Urinary bladder (tissue), 4 donors: ENCODE data around the gene MARCHF10. TPM values are rescaled to one million over a fixed set of nuclear protein-coding genes. Genes with fewer than 3 reads are reported as not detected.
A peak's percentile ranks its signal among the peaks of the same experiment; 100 is the strongest.
"Not testable (repeated sequence)": the region's sequence is repeated elsewhere in the genome, so short reads cannot be mapped to it uniquely, and the experiment has no call there.

Experiments
- DNase-seq: peaks from one replicate; pipeline ENCODE4 v3.0.0-alpha.2; 2015; ENCODE audit errors: extremely low spot score
- H3K27ac ChIP-seq: one replicate; pipeline ENCODE4 v1.5.1; 2013; ENCODE audit warnings: low read depth, mild to moderate bottlenecking, moderate library complexity
- H3K36me3 ChIP-seq: one replicate; pipeline ENCODE4 v1.6.1; 2013; ENCODE audit warnings: mild to moderate bottlenecking, moderate library complexity; ENCODE audit not compliant: insufficient read depth
- H3K4me1 ChIP-seq: one replicate; pipeline ENCODE4 v1.6.1; 2013; ENCODE audit warnings: mild to moderate bottlenecking, moderate library complexity; ENCODE audit not compliant: insufficient read depth
- H3K4me3 ChIP-seq: one replicate; pipeline ENCODE4 v1.5.1; 2013; ENCODE audit warnings: low read depth, low read length
- WGBS: extraction: QIAGEN DNeasy Blood & Tissue Kit; methylation state at CpG from one replicate; pipeline ENCODE4 v1.1.7; 2013; 5-methylcytosine and 5-hydroxymethylcytosine counted together
- polyA plus RNA-seq: library from polyadenylated mRNA; stranded (reverse); fragments of 200-250 nt; gene quantifications from one replicate; pipeline ENCODE4 v1.2.3, GENCODE V29; 2013
- total RNA-seq: library from RNA; depleted of rRNA; stranded (reverse); fragments of >200 nt; gene quantifications from one replicate; pipeline ENCODE4 v1.2.3, GENCODE V29; 2014
- donor health status: healthy with polysubstance abuse.
- donor health status: healthy.

Gene MARCHF10
- total and polyA plus RNA-seq, 2 donors, result 0.08 to 0.42 TPM

DNA sequence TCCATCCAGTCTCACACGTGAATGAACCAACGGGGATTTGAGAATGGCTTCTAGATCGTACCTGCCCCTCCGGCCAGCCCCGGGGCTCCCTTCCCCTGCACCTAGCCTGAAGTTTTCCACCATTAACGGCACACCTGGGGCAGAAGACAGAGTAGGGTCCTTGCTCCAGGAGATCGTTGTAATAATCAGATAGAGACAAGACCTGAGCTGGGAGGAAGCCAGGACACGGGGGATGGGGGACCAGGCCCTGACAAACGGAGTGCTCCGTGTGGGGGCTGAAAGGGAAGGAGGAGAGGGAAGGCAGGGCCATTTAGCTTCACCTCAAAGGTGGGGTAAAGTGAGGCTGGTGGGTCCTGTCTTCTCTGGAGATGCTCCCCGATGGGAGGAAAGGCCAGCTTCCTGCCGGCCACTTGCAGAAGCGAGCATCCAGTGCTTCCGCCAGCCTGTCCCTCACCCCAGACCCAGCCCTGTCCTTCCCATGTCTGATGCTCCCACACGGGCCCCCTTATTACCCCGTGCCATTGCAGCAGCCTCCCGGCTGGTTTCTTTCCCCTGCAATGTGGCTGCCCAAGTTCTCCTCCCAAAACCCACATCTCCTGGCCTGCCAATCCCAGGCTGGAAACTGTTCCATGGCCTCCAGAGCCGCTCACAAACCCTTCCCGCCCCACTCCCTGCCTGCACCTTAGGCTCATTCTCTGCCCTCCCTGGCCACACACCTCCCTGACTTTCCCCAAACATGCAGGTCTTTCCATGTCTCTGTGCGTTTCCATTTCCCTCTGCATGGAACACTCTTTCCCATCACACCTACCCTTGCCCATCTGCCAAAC, 101.3 kb downstream of the MARCHF10 start:
- no peaks in the 10 kb centered on the region for H3K36me3 ChIP-seq
- 88% methylated on average over 20 of the region's 20 CpGs for WGBS
- H3K4me1 ChIP-seq, result no peaks in the 10 kb centered on the region
- no peak overlapping the region for H3K4me3 ChIP-seq
- H3K27ac ChIP-seq, result no peak overlapping the region
- no peak for DNase-seq

DNA sequence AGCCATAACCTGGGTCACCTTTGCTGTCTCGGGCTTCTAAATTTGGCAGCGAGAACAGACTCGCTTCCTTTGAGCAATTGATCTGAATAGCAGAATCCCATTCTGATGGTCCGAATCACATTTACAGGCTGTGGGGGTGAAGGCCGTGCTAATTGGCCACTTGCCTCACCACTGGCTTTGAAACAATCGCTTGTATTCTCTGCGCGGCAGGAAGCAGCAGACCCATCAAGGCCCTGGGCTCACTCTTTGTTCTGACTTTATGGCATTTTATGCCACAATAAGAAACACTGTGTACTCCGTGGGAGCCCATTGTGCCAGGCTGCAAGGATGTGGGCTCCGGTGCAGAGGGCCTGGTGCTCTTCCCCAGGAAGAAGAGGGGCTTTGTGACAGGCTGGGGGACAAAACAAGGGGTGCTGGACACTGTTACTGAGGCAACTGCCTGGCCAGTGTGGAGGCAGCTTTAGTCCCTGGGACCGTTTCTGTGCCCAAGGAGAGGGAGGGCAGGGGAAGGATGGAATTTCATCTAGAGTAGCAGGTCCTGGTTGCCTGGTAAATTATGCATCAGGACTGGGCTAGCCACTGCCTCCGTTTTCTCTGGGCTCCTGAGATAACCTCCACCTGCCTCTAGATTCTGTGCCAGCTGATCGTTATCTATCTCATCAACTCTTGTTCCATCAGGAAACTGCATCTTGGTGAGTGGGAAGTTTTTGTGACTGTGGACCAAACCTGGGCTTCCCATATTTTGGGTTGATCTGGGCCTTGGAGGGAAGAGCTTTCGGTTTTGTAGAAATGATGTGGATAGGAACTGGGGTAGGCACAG, 102.1 kb downstream of the MARCHF10 start:
- 73% methylated on average over 14 of the region's 14 CpGs for WGBS
- Histone ChIP-seq H3K4me1 (no peaks in the 10 kb centered on the region), H3K4me3 (no peak overlapping the region), H3K27ac (no peak overlapping the region), H3K36me3 (no peaks in the 10 kb centered on the region)
- DNase-seq, result no peak

DNA sequence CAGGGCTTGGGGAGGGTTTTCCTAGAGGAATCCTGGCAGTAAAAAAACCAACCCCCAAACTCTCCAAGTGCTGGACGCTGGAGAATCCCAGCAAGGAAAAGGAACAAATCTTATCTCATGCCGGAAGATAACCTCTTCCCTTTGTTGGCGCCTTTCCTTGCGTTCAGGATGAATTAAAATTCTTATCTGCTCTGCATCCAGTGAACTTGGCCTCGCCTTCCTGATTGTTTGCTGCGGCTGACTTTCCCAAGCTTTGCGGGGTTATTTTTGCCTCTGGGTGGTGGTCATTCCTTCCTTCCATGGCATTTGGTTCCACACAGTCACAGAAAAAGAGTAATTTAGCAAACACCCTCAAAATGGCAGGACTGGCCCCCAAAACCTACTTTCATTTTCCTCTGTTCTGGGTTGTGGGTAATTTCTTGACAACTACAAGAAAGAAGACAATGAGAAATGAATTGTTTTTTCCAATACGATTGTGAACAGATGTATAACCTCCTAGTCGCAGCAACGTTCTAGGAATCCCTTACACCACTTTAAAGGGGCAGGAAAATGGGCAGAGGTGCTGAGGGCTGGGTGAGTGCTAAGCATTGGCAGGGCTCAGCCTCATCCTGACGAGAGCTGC, 102.8 kb downstream of the MARCHF10 start:
- DNase-seq, result no peak
- 56% methylated on average over 11 of the region's 11 CpGs for WGBS
- H3K4me1 ChIP-seq, result no peaks in the 10 kb centered on the region
- H3K36me3 ChIP-seq, result no peaks in the 10 kb centered on the region
- no peak overlapping the region for H3K4me3 ChIP-seq
- H3K27ac ChIP-seq, result no peak overlapping the region

DNA sequence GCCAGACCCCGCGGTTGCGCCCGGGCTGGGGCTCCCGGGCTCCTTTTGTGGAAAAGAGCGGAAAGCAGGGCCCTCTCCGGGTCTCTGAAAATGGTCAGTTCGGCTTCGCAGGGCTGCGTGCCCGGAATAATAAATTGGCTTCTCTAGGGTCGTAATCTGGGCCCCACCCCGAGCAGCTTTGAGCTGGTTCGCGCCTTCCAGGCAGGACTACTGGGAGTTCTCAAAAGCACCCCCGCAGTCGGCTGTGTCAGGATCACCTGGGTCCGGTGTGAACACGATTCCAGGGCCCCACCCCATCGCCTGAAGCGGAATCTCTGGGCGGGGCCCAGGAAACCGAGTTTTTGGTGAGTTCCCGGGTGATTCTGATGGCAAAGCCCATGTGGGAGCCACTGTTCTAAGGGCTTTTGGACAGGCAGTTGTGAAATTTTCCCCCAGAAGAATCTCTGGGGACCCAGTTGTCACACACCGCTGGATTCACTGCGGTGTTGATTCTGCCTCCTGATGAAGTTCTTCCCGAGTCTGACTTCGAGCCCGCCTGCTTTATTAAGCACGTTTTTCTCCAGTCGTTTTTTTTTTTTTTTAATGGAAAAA, 103.6 kb downstream of the MARCHF10 start:
- Histone ChIP-seq H3K4me3 (peak overlapping the region; percentile 70), H3K27ac (no peak overlapping the region), H3K36me3 (no peaks in the 10 kb centered on the region), H3K4me1 (no peaks in the 10 kb centered on the region)
- DNase-seq, result no peak
- WGBS, result 10% methylated on average over 31 of the region's 31 CpGs

DNA sequence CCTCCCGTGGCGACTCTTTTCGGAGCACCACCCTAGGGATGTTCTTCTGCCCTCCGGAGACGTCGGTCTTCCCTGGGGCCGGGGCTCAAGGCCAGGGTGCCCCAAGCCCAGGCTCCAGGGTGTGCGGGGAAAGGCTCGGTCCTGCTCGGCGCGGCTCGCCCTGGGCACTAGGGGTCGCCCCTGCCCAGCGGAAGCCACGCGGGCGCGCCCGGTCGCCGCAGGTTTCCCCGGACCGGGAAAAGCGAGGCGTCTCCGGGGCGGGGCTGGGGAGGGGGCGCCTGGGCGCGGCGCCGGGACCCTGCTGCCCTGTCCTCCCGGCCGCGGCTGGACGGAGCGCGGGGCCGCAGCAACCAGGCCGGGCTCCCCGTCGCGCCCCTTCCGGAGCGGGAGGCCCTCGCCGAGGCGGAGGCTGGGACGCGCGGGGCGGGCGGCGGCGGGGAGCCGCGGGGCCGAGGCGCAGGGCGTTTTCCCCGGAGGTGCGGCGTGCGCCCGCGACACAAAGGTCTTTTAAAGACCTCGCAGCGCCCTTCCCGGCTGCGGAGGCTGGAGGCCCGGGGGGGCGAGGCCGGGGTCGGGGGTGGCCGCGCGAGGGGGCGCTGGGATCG, 104.2 kb downstream of the MARCHF10 start:
- no peak for DNase-seq
- no peak overlapping the region for H3K27ac ChIP-seq
- no peaks in the 10 kb centered on the region for H3K36me3 ChIP-seq
- under 1% methylated on average over 80 of the region's 80 CpGs for WGBS
- H3K4me1 ChIP-seq, result no peaks in the 10 kb centered on the region
- peak overlapping the region; percentile 70 for H3K4me3 ChIP-seq

DNA sequence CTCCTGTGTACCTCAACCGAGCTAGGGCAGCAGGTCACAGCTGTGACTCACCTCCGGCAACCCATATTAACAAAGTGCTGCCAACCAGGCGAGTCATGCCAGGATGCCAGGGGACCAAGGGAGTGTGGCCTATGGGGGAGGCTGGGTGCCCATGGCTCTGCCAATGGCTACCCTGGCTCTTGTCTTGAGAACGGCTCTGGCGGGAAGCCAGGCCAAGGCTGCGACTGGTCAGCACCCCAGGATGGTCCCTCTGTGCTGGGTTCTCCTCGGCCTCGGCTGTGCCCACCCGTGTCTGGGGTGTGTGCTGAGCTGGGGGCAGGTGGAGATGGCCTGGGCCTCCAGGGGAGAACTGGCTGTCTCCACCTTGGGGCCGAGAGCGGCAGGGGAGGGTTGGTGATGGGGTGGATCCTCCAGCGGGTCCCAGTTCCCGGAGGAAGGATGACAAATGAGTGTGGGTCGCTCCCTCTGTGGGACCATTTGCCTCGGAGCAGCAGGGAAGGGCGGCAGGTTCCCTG, 104.8 kb downstream of the MARCHF10 start:
- H3K4me1 ChIP-seq, result no peaks in the 10 kb centered on the region
- WGBS, result 33% methylated on average over 16 of the region's 16 CpGs
- no peak overlapping the region for H3K4me3 ChIP-seq
- no peak for DNase-seq
- H3K36me3 ChIP-seq, result no peaks in the 10 kb centered on the region
- H3K27ac ChIP-seq, result no peak overlapping the region

DNA sequence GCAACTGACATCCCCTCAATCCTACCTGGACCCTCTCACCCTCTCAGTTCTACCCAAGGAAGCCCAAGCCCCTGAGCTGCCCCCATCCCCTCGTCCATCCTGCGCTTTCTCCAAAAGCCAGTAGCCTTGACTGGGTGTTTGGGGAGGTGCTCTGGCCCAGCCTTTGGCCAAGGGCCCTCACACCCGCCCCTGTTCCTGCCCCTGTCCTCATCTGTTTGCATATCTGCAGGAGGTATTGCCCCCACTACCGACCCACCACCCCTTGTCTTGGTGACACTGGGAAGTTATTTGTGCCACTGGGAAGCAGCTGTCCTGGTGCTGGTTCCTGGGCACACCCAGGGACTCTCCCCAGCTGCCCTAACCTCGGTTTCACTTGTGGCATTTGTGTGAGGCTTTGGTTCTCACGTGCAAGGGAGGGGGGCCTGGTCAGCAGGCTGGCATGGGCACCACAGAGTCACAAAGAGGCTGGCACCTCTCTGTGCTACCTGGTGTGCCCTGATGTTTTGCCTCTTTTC, 105.3 kb downstream of the MARCHF10 start:
- H3K4me3 ChIP-seq, result no peak overlapping the region
- no peak overlapping the region for H3K27ac ChIP-seq
- 80% methylated on average over 6 of the region's 6 CpGs for WGBS
- H3K4me1 ChIP-seq, result no peaks in the 10 kb centered on the region
- no peak for DNase-seq
- no peaks in the 10 kb centered on the region for H3K36me3 ChIP-seq

DNA sequence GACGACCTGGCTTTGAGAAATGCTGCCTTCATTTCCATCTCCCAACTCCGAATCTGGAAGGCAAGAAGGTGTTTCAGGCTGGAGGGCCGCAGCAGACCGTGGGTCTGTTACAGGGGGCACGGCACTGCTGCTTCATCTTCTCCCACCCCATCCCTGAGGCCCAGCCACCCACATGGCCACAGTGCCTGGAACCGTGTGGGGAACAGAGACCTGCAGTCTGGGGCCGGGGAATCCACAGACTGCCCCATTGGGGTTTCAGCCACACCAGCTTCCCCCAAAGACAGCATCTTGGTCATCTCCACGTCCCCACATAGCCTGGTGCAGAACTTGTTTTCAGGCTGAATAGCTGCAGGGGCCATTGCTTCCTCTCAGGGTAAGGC, 106.4 kb downstream of the MARCHF10 start:
- Histone ChIP-seq H3K4me3 (no peak overlapping the region), H3K4me1 (no peaks in the 10 kb centered on the region), H3K36me3 (no peaks in the 10 kb centered on the region), H3K27ac (no peak overlapping the region)
- 89% methylated on average over 8 of the region's 8 CpGs for WGBS
- DNase-seq, result no peak

DNA sequence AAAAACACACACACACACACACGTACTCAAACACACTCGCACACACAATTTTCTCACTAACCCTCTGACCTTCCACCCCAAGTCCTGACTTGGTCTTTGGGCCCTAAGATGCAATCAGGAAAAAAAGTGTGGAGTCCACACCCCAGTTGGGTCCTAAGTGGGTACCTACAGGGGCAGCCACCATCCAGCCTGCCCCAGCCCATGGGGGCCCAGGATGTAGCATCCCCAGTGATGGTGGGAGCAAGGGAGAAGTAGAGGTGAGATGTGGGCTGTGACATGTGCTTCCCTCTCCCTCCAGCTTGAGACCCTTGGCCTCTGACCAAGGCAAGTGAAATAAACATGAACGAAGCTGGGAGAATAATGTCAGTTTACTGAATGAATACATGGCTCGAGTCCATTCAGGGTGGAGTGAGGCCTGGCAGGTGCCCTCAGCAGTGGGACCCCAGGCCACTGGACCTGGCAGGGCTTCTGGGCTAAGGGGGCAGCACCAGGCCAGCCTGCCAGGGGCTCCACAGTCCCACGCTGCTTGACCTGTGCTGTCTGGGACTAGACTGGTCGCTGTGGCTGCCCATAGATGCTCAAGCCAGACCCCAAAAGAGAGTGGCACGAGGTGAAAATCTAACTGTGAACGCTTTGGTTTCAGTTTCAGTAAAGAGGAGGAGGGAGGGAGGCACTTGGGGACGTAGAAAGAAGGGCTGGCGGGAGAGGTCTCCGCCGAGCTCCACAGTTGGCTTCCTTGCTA, 107.0 kb downstream of the MARCHF10 start:
- no peak for DNase-seq
- Histone ChIP-seq H3K4me3 (no peak overlapping the region), H3K4me1 (no peaks in the 10 kb centered on the region), H3K27ac (no peak overlapping the region), H3K36me3 (no peaks in the 10 kb centered on the region)
- WGBS, result 78% methylated on average over 12 of the region's 12 CpGs

DNA sequence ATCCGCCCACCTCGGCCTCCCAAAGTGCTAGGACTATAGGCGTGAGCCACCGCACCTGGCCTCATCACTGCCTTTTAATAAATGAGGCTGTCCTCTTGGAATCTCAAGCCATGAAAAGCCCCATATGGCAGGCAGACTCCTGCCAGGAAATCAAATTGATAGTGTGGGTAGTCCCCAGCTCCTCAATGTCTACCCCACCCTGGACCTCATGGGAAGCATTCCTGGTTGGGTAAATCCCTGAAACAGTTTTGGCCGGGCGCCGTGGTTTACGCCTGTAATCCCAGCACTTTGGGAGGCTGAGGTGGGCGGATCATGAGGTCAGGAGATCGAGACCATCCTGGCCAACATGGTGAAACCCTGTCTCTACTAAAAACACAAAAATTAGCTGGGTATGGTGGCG, 109.7 kb downstream of the MARCHF10 start:
- H3K27ac ChIP-seq, H3K36me3 ChIP-seq, H3K4me1 ChIP-seq, DNase-seq, H3K4me3 ChIP-seq: not testable (repeated sequence)
- 76% methylated on average over 11 of the region's 11 CpGs for WGBS

DNA sequence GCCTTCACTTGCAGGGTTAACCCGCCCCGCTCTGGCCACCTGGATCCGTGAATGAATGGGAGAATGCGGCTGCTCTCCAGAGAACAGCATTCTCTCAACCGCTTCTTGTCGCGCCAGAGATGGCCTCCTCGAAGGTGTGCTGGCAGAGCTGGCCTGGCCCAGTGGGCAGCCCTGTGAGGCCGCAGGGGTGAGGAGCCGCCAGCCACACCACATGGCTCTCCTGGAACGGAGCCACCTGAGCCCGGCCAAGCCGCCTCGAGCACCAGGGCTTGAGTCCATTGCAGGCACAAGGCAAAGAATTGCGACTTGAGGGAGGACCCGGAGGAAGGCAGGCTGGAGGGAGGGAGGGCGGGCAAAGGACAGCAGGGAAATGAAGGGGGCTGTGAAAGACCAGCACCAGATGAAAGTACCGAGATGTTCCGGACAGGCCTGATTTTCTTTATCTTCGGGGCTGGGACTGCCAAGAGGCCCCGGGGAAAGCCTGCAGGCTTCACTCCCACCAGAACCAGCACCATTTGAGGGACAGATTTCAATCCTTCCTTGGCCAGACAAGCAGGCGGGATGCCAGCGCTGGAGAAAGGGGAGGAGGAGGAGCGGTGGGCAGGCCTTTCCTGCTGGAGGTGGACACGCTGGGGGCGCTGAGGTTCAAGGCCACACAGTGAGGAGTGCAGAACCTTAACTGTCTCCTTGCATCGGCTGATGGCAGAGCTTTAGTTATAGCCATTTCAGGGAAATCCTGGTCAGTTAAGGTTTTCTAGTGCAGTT, 111.2 kb downstream of the MARCHF10 start:
- 67% methylated on average over 27 of the region's 27 CpGs for WGBS
- H3K36me3 ChIP-seq, result no peaks in the 10 kb centered on the region
- H3K27ac ChIP-seq, result no peak overlapping the region
- DNase-seq, result no peak
- H3K4me3 ChIP-seq, result no peak overlapping the region
- no peaks in the 10 kb centered on the region for H3K4me1 ChIP-seq

DNA sequence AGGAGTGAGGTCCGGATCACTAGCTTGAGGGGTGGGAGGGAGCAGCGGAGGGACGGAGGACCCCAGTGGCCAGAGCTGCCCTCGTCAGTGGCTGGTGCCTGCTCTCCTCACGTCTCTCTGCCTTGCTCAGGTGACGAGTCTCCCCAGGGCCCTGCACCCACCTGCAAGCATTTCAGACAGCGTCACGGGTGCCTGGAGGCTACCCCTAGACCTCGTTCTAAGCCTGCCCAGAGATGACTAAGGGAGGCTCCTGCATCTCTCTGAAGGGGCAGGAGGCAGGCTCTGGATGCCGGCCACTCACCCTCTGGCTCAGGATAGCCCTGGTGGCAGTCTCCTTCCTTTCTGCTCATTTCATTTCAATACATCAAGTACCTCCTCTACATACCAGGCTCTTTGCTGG, 111.9 kb downstream of the MARCHF10 start:
- no peak for DNase-seq
- Histone ChIP-seq H3K36me3 (no peaks in the 10 kb centered on the region), H3K27ac (no peak overlapping the region), H3K4me1 (no peaks in the 10 kb centered on the region), H3K4me3 (no peak overlapping the region)
- 90% methylated on average over 10 of the region's 10 CpGs for WGBS
